Gastroesophageal sphincter (tissue), 3 donors: ENCODE data around the gene B3GAT1.

ENCODE experiments used
- CTCF ChIP-seq, 4 experiments: fragments of 200-600 bp in 2 of 4; fragments of 450-650 bp in 2 of 4; sonication (generic) in 1 of 4; IDR thresholded peaks; one replicate each; pipeline ENCODE4 v1.5.1; 2017 to 2019; ENCODE audit warnings: antibody characterized with exemption in 4 of 4, mild to moderate bottlenecking in 2 of 4, moderate library complexity in 2 of 4
- EP300 ChIP-seq: sonication (generic); formaldehyde crosslinking; IDR thresholded peaks from one replicate; pipeline ENCODE4 v1.6.1; 2017; ENCODE audit warnings: antibody characterized with exemption, mild to moderate bottlenecking

GRCh38 chr11:134453441-134453840 lies 41.4 kb upstream of the B3GAT1 start:
- TF ChIP-seq EP300 = no peak
- no peak for TF ChIP-seq CTCF (IDR thresholded peaks at IDR 0.05)
